ENCODE data around the gene NSDHL.

GRCh38 chrX:152871260-152871659 lies 40.4 kb downstream of the NSDHL start:
- TF ChIP-seq CTCF (conservative IDR thresholded peaks at IDR 0.05 in 1 of 2, IDR thresholded peaks at IDR 0.05 in 1 of 2; ENCODE audit: extremely low read depth in 1 of 2, insufficient read depth in 1 of 2, low read depth in 1 of 2, low read length in 2 of 2) (no peak), EZH2 (IDR thresholded peaks at IDR 0.05; ENCODE audit: borderline replicate concordance, low read length) (no peak)
